Pancreas (tissue), 10 donors: ENCODE data around the gene SETD6. TPM values are rescaled to one million over a fixed set of nuclear protein-coding genes. Genes with fewer than 3 reads are reported as not detected.

Experiments used
- ATAC-seq, 4 donors: fragments of 200-7000 bp; cut with Tn5 transposase; one replicate each; pipeline versions ENCODE4 v1.8.0 to v1.9.1; 2020; ENCODE audit warnings: mild to moderate bottlenecking in 4 of 4, moderate library complexity in 4 of 4
- DNase-seq, 6 donors: peaks; one replicate each; pipeline ENCODE4 v3.0.0-alpha.2; 2020
- FAIRE-seq: peaks from 2 replicates; lab custom pipeline; 2012; peaks lifted over from hg19 to GRCh38; lab: Jason Lieb, UNC
- H3K27ac ChIP-seq, 4 donors: fragments of 200-600 bp; sonication (generic); 1 replicate in 3 of 4; 2 replicates in 1 of 4; pipeline versions ENCODE4 v1.5.0 to v1.8.0; 2020
- H3K27me3 ChIP-seq, 4 donors: fragments of 200-600 bp; one replicate each; pipeline ENCODE4 v1.8.0; 2021
- H3K36me3 ChIP-seq, 3 donors: fragments of 200-600 bp; sonication (generic) in 1 of 3; one replicate each; pipeline versions ENCODE4 v1.5.0 to v1.8.0; 2020 to 2021
- H3K4me1 ChIP-seq, 3 donors: fragments of 200-600 bp; one replicate each; pipeline ENCODE4 v1.8.0; 2021
- H3K4me3 ChIP-seq, 4 donors: fragments of 200-600 bp; sonication (generic) in 2 of 4; one replicate each; pipeline versions ENCODE4 v1.5.0 to v1.8.0; 2020 to 2021
- H3K9me3 ChIP-seq, 4 donors: fragments of 200-600 bp; one replicate each; pipeline ENCODE4 v1.8.0; 2021
- CTCF ChIP-seq, 4 donors: fragments of 200-600 bp; sonication (generic) in 3 of 4; IDR thresholded peaks; one replicate each; pipeline versions ENCODE4 v1.5.0 to v1.8.0; 2021; ENCODE audit warnings: antibody characterized with exemption in 4 of 4
- WGBS, 2 donors: extraction: QIAGEN DNeasy Blood & Tissue Kit; methylation state at CpG; one replicate each; pipeline ENCODE4 v1.1.7; 2013; 5-methylcytosine and 5-hydroxymethylcytosine counted together
- intact Hi-C, 3 donors: fragments of 100-400 bp; cut with DNase I; formaldehyde crosslinking; loops; one replicate each; pipeline versions ENCODE4 v1.11.1 to v1.14.2; 2022
- polyA plus RNA-seq, 2 donors: library from polyadenylated mRNA; stranded (reverse); fragments of 200-250 nt; gene quantifications; one replicate each; pipeline ENCODE4 v1.2.3, GENCODE V29; 2013
- total RNA-seq, 6 donors: library from RNA; stranded (reverse); fragmentation: NEBNext Ultra II Directional in 4 of 6; extraction: Animal tissue kit (Norgen Biotek cat#: 25700) in 4 of 6; gene quantifications; one replicate each; pipeline versions ENCODE4 v1.2.1 to v1.2.4, GENCODE V29; 2021 to 2023
- donor health status: healthy with polysubstance abuse.
- donor health status: DM: no; HTN: no; CAD: no; lungs with moderate emphysema.
- donor health status: DM: no; HTN: no; CAD: no.
- donor health status: control.
- donor health status: control.
- donor health status: Bipolar disorder and iron deficiency.
- donor health status: DM: yes; HTN: yes; CAD: no.
- donor health status: DM: no; HTN: no; CAD: no.
- donor health status: DM: no; HTN: no; CAD: no.
- donor health status: DM: yes; HTN: yes; CAD: no.

SETD6 gene
- total and polyA plus RNA-seq, 8 donors: 13.8 to 38.2 (median 21.1) TPM

- Histone ChIP-seq H3K9me3 (no peaks in the 10 kb centered on the region), H3K27ac (no peak overlapping the region), H3K27me3 (no peaks in the 10 kb centered on the region), H3K4me1 (peaks cover 0 to 9% (median 7%) of the 10 kb centered on the region in 3 donors), H3K36me3 (peaks cover 3 to 64% (median 36%) of the 10 kb centered on the region in 3 donors), H3K4me3 (no peak overlapping the region)
- FAIRE-seq (no peak), ATAC-seq (no peak), DNase-seq (no peak)
- no peak for TF ChIP-seq CTCF (IDR thresholded peaks at IDR 0.05)
- intact Hi-C loops: no loop called here
Observed at GRCh38 chr16:58519707-58520106, 4.4 kb downstream of the SETD6 start.

- no peak for ATAC-seq
- no peaks in the 10 kb centered on the region for H3K27me3 ChIP-seq
- no peak for DNase-seq
- TF ChIP-seq CTCF (IDR thresholded peaks at IDR 0.05): no peak
- H3K4me1 ChIP-seq: peaks cover 0 to 5% (median 4%) of the 10 kb centered on the region in 3 donors
- H3K36me3 ChIP-seq: peaks cover 5 to 72% (median 47%) of the 10 kb centered on the region in 3 donors
- H3K9me3 ChIP-seq: no peaks in the 10 kb centered on the region
- H3K4me3 ChIP-seq: no peak overlapping the region
- WGBS, 2 donors: 91 to 92% methylated on average over 5 of the region's 5 CpGs
- no peak overlapping the region for H3K27ac ChIP-seq
- FAIRE-seq: no peak
- intact Hi-C loops: loop anchor here in 1 of 3 donors (10.0 kb wide), 1 partner anchor 55 kb away; no protein-coding TSS in a partner anchor
Observed at GRCh38 chr16:58530179-58530578, 14.9 kb downstream of the SETD6 start.

- Histone ChIP-seq H3K4me1 (peaks cover 0 to 12% (median 9%) of the 10 kb centered on the region in 3 donors), H3K27me3 (no peaks in the 10 kb centered on the region), H3K4me3 (no peak overlapping the region), H3K9me3 (no peaks in the 10 kb centered on the region), H3K36me3 (peaks cover 5 to 81% (median 49%) of the 10 kb centered on the region in 3 donors), H3K27ac (no peak overlapping the region)
- intact Hi-C loops: loop anchor here in 1 of 3 donors (10.0 kb wide), 1 partner anchor 52 kb away; no protein-coding TSS in a partner anchor
- no peak for TF ChIP-seq CTCF (IDR thresholded peaks at IDR 0.05)
- FAIRE-seq: no peak
- WGBS, 2 donors: 91 to 94% methylated on average over 3 of the region's 3 CpGs
- no peak for ATAC-seq
- DNase-seq: no peak
Observed at GRCh38 chr16:58532414-58532813, 17.1 kb downstream of the SETD6 start.

GRCh38 chr16:58533751-58534470 is 18.6 kb downstream of the SETD6 start:
- Histone ChIP-seq H3K4me3 (no peak overlapping the region), H3K4me1 (peaks cover 0 to 12% (median 9%) of the 10 kb centered on the region in 3 donors), H3K36me3 (peaks cover 5 to 87% (median 57%) of the 10 kb centered on the region in 3 donors), H3K27ac (no peak overlapping the region), H3K9me3 (no peaks in the 10 kb centered on the region), H3K27me3 (no peaks in the 10 kb centered on the region)
- no peak for TF ChIP-seq CTCF (IDR thresholded peaks at IDR 0.05)
- intact Hi-C loops: loop anchor here in 1 of 3 donors (10.0 kb wide), 1 partner anchor 51 kb away; no protein-coding TSS in a partner anchor
- ATAC-seq: no peak
- FAIRE-seq: no peak
- DNase-seq: no peak
- 85 to 89% methylated on average over 14 of the region's 14 CpGs for WGBS, 2 donors

GRCh38 chr16:58535100-58535499 is 19.8 kb downstream of the SETD6 start:
- no peak for FAIRE-seq
- no peak overlapping the region for H3K27ac ChIP-seq
- H3K27me3 ChIP-seq: no peaks in the 10 kb centered on the region
- H3K36me3 ChIP-seq: peaks cover 5 to 86% (median 55%) of the 10 kb centered on the region in 3 donors
- intact Hi-C loops: loop anchor here in 1 of 3 donors (10.0 kb wide), 1 partner anchor 50 kb away; no protein-coding TSS in a partner anchor
- TF ChIP-seq CTCF (IDR thresholded peaks at IDR 0.05): no peak
- DNase-seq: no peak
- H3K9me3 ChIP-seq: no peaks in the 10 kb centered on the region
- peaks cover 0 to 12% (median 9%) of the 10 kb centered on the region in 3 donors for H3K4me1 ChIP-seq
- peak in 3 of 4 donors; percentile 38 to 80 (median 68) for ATAC-seq
- H3K4me3 ChIP-seq: no peak overlapping the region
- WGBS, 2 donors: 31 to 35% methylated on average over 3 of the region's 3 CpGs
